Omental fat pad (tissue), 4 donors: ENCODE results near the gene ZP3. TPM values are rescaled to one million over a fixed set of nuclear protein-coding genes. Genes with fewer than 3 reads are reported as not detected.
"Not testable (repeated sequence)": the region's sequence is repeated elsewhere in the genome, so short reads cannot be mapped to it uniquely, and the experiment has no call there.

Experiments used
- ATAC-seq: fragments of 150-250 bp; one replicate; pipeline ENCODE4 v1.9.1; 2016; ENCODE audit warnings: mild to moderate bottlenecking, moderate library complexity; ENCODE audit not compliant: low FRiP score
- DNase-seq: peaks from one replicate; pipeline ENCODE4 v3.0.0-alpha.2; 2019; ENCODE audit warnings: low spot score
- total RNA-seq, 4 donors: library from RNA; depleted of rRNA; stranded (reverse); fragments of >200 nt; gene quantifications; one replicate each; pipeline ENCODE4 v1.1.0, GENCODE V29; 2016
- TF ChIP-seq, protein P1 (sequence below), 3 donors: fragments of 450-650 bp; IDR thresholded peaks; one replicate each; pipeline ENCODE4 v1.5.1; 2016 to 2017; ENCODE audit warnings: antibody characterized with exemption in 3 of 3, mild to moderate bottlenecking in 3 of 3, moderate library complexity in 2 of 3

Gene ZP3
- total RNA-seq, 4 donors from 2014 or later = 0.48 to 2.6 (median 0.65) TPM; not detected in 1

DNA sequence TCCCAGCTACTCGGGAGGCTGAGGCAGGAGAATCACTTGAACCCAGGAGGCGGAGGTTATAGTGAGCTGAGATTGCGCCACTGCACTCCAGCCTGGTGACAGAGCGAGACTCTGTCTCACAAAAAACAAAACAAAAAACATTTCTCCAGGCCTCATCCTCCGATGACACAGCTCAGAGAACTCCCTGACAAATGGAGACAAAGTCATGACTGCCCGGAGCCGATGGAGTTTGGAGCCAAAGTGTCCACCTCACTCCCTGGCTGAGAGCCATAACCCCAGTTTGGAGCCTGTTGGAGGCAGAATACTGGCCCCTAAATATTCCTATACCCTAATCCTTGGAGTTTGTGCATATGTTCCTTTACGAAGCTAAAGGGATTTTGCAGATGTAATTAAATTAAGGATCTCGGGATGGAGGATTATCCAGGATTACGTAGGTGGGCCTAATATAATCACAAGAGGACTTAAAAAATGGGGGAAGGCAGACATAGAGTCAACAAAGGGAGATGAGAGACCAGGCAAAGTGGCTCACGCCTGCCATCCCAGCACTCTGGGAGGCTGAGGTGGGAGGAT lies 38.0 kb upstream of the ZP3 start:
- DNase-seq (no peak), ATAC-seq (no peak)
- TF ChIP-seq, protein P1, sequence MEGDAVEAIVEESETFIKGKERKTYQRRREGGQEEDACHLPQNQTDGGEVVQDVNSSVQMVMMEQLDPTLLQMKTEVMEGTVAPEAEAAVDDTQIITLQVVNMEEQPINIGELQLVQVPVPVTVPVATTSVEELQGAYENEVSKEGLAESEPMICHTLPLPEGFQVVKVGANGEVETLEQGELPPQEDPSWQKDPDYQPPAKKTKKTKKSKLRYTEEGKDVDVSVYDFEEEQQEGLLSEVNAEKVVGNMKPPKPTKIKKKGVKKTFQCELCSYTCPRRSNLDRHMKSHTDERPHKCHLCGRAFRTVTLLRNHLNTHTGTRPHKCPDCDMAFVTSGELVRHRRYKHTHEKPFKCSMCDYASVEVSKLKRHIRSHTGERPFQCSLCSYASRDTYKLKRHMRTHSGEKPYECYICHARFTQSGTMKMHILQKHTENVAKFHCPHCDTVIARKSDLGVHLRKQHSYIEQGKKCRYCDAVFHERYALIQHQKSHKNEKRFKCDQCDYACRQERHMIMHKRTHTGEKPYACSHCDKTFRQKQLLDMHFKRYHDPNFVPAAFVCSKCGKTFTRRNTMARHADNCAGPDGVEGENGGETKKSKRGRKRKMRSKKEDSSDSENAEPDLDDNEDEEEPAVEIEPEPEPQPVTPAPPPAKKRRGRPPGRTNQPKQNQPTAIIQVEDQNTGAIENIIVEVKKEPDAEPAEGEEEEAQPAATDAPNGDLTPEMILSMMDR (IDR thresholded peaks at IDR 0.05) = no peak

DNA sequence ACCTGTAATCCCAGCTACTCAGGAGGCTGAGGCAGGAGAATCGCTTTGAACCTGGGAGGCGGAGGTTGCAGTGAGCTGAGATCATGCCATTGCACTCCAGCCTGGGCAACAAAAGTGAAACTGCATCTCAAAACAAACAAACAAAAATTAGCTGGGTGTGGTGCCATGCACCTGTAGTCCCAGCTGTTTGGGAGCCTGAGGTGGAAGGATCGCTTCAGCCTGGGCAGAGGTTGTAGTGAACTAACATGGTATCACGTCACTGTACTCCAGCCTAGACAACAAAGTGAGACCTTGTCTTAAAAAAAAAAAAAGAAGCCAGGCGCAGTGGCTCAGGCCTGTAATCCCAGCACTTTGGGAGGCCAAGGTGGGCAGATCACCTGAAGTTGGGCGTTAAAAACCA lies 37.0 kb upstream of the ZP3 start:
- not testable (repeated sequence) for DNase-seq, ATAC-seq

DNA sequence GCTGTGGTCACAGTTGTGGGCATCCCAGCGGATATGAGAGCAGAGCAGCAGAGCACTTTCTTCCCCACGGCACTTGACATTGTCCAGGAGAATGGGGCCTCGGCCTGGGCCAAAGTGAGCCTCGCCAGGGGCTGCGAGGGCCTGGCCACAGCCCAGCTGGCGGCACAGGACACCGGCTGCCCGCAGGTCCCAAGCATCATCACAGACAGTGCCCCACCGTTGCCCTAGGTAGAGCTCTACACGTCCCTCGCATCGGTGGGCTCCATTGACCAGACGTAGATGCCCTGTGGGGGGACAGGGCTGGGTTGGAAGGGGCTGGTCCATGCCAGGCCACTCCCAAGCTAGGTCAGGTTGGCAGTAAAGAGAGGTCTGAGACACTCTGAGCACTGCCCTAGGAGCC lies 34.7 kb upstream of the ZP3 start:
- ATAC-seq (no peak), DNase-seq (no peak)
- TF ChIP-seq, protein P1 (IDR thresholded peaks at IDR 0.05) = no peak

DNA sequence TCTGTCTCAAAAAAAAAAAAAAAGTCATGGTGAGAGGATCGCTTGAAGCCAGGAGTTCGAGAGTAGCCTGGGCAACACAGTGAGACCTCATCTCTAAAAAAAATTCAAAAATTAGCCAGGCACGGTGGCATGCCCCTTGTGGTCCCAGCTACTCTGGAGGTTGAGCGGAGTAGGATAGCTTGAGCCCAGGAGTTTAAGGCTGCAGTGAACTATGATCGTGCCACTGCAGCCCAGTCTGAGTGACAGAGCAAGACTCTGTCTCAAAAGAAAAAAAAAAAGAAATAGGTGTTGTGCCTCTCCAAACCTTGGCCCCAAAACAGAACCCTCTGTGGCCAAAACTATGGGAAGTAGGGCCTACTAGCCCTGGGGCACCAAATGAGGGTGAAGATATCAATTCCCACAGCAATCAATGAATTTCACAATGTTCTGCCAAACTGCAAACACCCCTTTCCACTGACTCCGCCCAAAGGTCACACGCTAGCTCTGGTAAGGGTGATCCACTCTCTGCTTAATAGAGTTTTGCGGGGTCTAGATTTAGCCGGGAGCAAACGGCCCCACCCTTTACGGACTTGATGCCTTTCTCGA lies 32.1 kb upstream of the ZP3 start:
- DNase-seq (no peak), ATAC-seq (no peak)
- TF ChIP-seq, protein P1 (IDR thresholded peaks at IDR 0.05) = no peak

DNA sequence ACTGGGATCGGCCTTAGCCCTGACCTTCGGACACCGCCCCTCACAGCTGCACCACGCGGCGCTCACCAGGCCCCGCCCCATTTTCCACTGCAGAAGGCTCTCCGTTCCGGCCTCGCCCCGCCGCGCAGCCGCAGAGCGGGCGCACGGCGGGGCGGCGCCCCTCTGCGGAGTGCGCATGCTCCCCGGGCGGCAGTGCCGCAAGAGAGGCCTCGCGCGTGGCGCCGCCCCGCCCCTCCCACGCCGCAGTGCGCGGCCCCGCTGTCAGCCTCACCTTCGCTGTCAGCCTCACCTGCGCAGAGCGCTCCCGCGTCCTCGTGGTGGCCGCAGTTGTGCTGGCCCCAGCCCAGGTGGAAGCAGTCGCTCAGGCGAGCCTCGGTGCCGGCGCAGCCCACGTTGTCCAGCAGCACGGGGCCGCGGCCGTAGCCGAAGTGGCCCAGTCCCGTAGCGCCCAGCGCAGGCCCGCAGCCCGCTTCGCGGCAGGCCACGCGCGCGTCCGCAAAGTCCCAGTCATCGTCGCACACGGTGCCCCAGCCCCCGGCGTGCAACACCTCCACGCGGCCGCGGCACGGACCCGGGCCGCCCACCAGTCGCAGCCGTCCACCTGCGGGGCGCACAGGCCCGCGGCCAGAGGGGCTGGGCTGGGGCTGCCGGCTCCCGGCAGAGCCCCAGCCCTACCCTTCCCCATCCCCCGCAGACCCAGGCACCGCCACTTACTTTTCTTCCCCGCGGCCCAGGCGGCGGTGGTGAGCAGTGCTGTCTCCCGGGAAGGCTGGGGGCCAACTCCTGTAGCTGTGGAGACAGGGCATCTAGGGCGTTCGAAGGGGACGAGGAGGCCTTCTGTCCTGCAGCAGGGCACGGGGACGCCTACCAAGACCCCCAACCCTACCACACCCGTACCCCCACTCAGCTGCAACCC lies 31.4 kb upstream of the ZP3 start:
- DNase-seq = peak; percentile 70
- TF ChIP-seq, protein P1 (IDR thresholded peaks at IDR 0.05) = no peak

DNA sequence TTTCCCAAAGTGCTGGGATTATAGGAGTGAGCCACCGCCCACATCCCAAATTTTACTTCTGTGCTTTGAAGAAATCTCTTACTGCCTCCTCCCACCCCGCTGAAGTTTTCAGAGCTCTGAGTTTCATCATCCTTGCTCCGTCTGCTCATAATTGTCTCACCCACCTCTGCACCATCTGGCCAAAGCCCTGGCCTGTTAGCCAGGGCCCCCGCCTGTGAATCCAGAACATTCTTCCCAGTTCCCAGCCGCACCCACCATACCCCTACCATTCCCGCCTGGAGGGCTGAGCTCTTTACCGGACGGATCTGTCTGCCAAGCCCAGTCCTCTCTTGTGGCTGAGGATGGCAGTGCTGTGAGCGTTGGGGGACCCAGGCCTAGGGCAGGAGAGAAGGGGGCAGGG lies 29.8 kb upstream of the ZP3 start:
- DNase-seq (no peak), ATAC-seq (no peak)
- TF ChIP-seq, protein P1 (IDR thresholded peaks at IDR 0.05) = no peak

More for the DNA sequence above, 31.4 kb upstream of the ZP3 start:
- peak; percentile 94 for ATAC-seq

DNA sequence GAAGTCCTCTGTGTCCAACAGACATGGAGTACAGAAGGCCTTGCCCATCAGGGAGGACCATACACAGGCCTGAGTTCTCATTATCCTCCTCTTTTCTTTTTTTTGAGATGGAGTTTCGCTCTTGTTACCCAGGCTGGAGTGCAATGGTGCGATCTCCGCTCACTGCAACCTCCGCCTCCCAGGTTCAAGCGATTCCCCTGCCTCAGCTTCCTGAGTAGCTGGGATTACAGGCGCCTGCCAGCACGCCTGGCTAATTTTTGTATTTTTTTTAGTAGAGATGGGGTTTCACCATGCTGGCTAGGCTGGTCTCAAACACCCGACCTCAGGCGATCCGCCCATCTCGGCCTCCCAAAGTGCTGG lies 29.2 kb upstream of the ZP3 start:
- not testable (repeated sequence) for DNase-seq, ATAC-seq
